Measurements from ENCODE around the gene SCRN2. TPM values are rescaled to one million over a fixed set of nuclear protein-coding genes. Genes with fewer than 3 reads are reported as not detected.

The SCRN2 gene
- total RNA-seq, 1 donor from 2014 or later: 30.9 TPM

- Histone ChIP-seq H3K4me3 (no peak overlapping the region), H3K9me3 (no peaks in the 10 kb centered on the region), H3K36me3 (no peaks in the 10 kb centered on the region), H3K27me3 (ENCODE audit: low read depth) (peaks cover 81% of the 10 kb centered on the region), H3K4me1 (peaks cover 28% of the 10 kb centered on the region), H3K27ac (no peak overlapping the region)
- TF ChIP-seq CTCF (IDR thresholded peaks at IDR 0.05): no peak
- ATAC-seq (no peak), DNase-seq (no peak)
- intact Hi-C loops (cut with DNase I): no loop called here
These were observed 10.7 kb upstream of the SCRN2 start for GRCh38 chr17:47851764-47852112.

GRCh38 chr17:47850692-47851573, 9.9 kb upstream of the SCRN2 start, which contains the start of gene SP6:
SP6 (minus strand) TSS chr17:47851163; CDS start chr17:47848429, 2,734 bp downstream.
- H3K9me3 ChIP-seq: no peaks in the 10 kb centered on the region
- TF ChIP-seq CTCF (IDR thresholded peaks at IDR 0.05): peak; percentile 18
- no peaks in the 10 kb centered on the region for H3K36me3 ChIP-seq
- ATAC-seq (peak; percentile 91 to 97), DNase-seq (peak; percentile 84)
- peaks cover 88% of the 10 kb centered on the region for H3K27me3 ChIP-seq (ENCODE audit: low read depth)
- peaks cover 31% of the 10 kb centered on the region for H3K4me1 ChIP-seq
- peak within 1 kb of the TSS; percentile 64 for H3K27ac ChIP-seq
- intact Hi-C loops (cut with DNase I): no loop called here
- H3K4me3 ChIP-seq: peak within 1 kb of the TSS; percentile 53

GRCh38 chr17:47850373-47850691, 9.3 kb upstream of the SCRN2 start:
- no peak for TF ChIP-seq CTCF (IDR thresholded peaks at IDR 0.05)
- Histone ChIP-seq H3K4me3 (peak overlapping the region; percentile 53), H3K9me3 (no peaks in the 10 kb centered on the region), H3K4me1 (peaks cover 37% of the 10 kb centered on the region), H3K27me3 (ENCODE audit: low read depth) (peaks cover 95% of the 10 kb centered on the region), H3K27ac (peak overlapping the region; percentile 64), H3K36me3 (no peaks in the 10 kb centered on the region)
- ATAC-seq (peak in 1 of 2 donors; percentile 2), DNase-seq (no peak)
- intact Hi-C loops (cut with DNase I): no loop called here

GRCh38 chr17:47848198-47848513, 7.1 kb upstream of the SCRN2 start:
- Histone ChIP-seq H3K27ac (no peak overlapping the region), H3K27me3 (ENCODE audit: low read depth) (peaks cover 88% of the 10 kb centered on the region), H3K4me1 (peaks cover 57% of the 10 kb centered on the region), H3K36me3 (no peaks in the 10 kb centered on the region), H3K9me3 (no peaks in the 10 kb centered on the region), H3K4me3 (no peak overlapping the region)
- TF ChIP-seq CTCF (IDR thresholded peaks at IDR 0.05): no peak
- ATAC-seq (no peak), DNase-seq (no peak)
- intact Hi-C loops (cut with DNase I): no loop called here

GRCh38 chr17:47847341-47848197, 6.5 kb upstream of the SCRN2 start:
- ATAC-seq (no peak), DNase-seq (no peak)
- Histone ChIP-seq H3K9me3 (no peaks in the 10 kb centered on the region), H3K27ac (no peak overlapping the region), H3K36me3 (no peaks in the 10 kb centered on the region), H3K27me3 (ENCODE audit: low read depth) (peaks cover 82% of the 10 kb centered on the region), H3K4me1 (peaks cover 62% of the 10 kb centered on the region), H3K4me3 (no peak overlapping the region)
- intact Hi-C loops (cut with DNase I): no loop called here
- TF ChIP-seq CTCF (IDR thresholded peaks at IDR 0.05): peak; percentile 18
